Sigmoid colon (tissue), 7 donors: ENCODE measurements around the gene DIRAS1. TPM values are rescaled to one million over a fixed set of nuclear protein-coding genes. Genes with fewer than 3 reads are reported as not detected.

Experiments
- DNase-seq: peaks from one replicate; pipeline ENCODE4 v3.0.0-alpha.2; 2019
- H3K27ac ChIP-seq, 4 donors: fragments of 200-600 bp; sonication (generic); one replicate each; pipeline ENCODE4 v1.5.1; 2016 to 2019; ENCODE audit warnings: mild to moderate bottlenecking in 1 of 4
- H3K27me3 ChIP-seq, 3 donors: fragments of 200-600 bp; sonication (generic); one replicate each; pipeline ENCODE4 v1.5.1; 2019; ENCODE audit warnings: mild to moderate bottlenecking in 1 of 3
- H3K36me3 ChIP-seq, 4 donors: fragments of 200-600 bp; sonication (generic); one replicate each; pipeline ENCODE4 v1.5.1; 2016 to 2019
- H3K4me1 ChIP-seq, 4 donors: fragments of 200-600 bp; sonication (generic); one replicate each; pipeline ENCODE4 v1.5.1; 2017 to 2019
- H3K4me3 ChIP-seq, 4 donors: fragments of 200-600 bp; sonication (generic); one replicate each; pipeline ENCODE4 v1.5.1; 2017 to 2019; ENCODE audit warnings: mild to moderate bottlenecking in 2 of 4, moderate library complexity in 1 of 4
- H3K9me3 ChIP-seq, 4 donors: fragments of 200-600 bp in 3 of 4; sonication (generic) in 3 of 4; one replicate each; pipeline versions ENCODE4 v1.5.1 to v1.6.1; 2013 to 2019
- CTCF ChIP-seq, 4 experiments: fragments of 450-650 bp in 3 of 4; fragments of 200-600 bp in 1 of 4; IDR thresholded peaks; one replicate each; pipeline ENCODE4 v1.5.1; 2016 to 2019; ENCODE audit warnings: antibody characterized with exemption in 4 of 4, mild to moderate bottlenecking in 3 of 4, moderate library complexity in 2 of 4
- EP300 ChIP-seq, 4 donors: sonication (generic); formaldehyde crosslinking; IDR thresholded peaks; one replicate each; pipeline ENCODE4 v1.6.1; 2017; ENCODE audit warnings: antibody characterized with exemption in 4 of 4
- POLR2A ChIP-seq, 2 donors: fragments of 450-650 bp; IDR thresholded peaks; one replicate each; pipeline ENCODE4 v1.6.1; 2016; ENCODE audit warnings: antibody characterized with exemption in 2 of 2, mild to moderate bottlenecking in 2 of 2, moderate library complexity in 2 of 2
- POLR2AphosphoS5 ChIP-seq, 4 donors: sonication (generic); formaldehyde crosslinking; IDR thresholded peaks; one replicate each; pipeline ENCODE4 v1.6.1; 2017; ENCODE audit warnings: antibody characterized with exemption in 4 of 4
- WGBS, 2 donors: extraction: QIAGEN DNeasy Blood & Tissue Kit; methylation state at CpG; one replicate each; pipeline ENCODE4 v1.1.7; 2013; 5-methylcytosine and 5-hydroxymethylcytosine counted together
- intact Hi-C: fragments of 100-400 bp; cut with DNase I; formaldehyde crosslinking; loops from one replicate; pipeline ENCODE4 v1.15.1; 2023
- polyA plus RNA-seq, 3 donors: library from polyadenylated mRNA; stranded (reverse); fragments of 200-250 nt; gene quantifications; one replicate each; pipeline ENCODE4 v1.2.3, GENCODE V29; 2013
- total RNA-seq, 4 donors: library from RNA; depleted of rRNA; stranded (reverse); fragments of >200 nt; gene quantifications; one replicate each; pipeline ENCODE4 v1.1.0, GENCODE V29; 2016
- donor health status: healthy with polysubstance abuse.
- donor health status: Bipolar disorder and iron deficiency.
- donor health status: healthy.

Gene DIRAS1
- total and polyA plus RNA-seq, 7 donors: 0.33 to 2.2 (median 1.4) TPM

DNA sequence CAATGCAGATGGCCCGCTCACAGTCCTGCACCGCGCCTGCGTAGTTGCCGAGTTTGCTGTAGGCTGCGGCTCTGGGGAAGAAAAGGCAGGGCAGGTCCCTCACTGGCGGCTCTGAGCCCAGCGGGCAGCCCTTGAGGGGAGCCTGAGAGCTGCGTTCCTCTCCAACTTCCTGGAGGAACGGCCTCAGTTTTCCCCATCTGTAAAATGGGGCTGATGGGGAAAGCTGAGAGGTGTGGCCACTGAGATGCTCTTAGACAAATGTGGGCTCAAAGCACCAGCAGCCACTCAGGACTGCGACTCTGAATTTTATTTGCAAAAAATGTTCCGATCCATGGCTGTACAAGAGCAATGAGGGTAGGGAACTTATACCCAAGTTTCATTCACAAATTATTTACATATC lies 42.5 kb upstream of the DIRAS1 start:
- no peaks in the 10 kb centered on the region for H3K9me3 ChIP-seq
- peaks cover 0 to under 1% (median 0%) of the 10 kb centered on the region in 4 donors for H3K4me1 ChIP-seq
- no peak overlapping the region for H3K27ac ChIP-seq
- WGBS, 2 donors: 97% methylated on average over 12 of the region's 12 CpGs
- no peaks in the 10 kb centered on the region for H3K27me3 ChIP-seq
- intact Hi-C loops: no loop called here
- DNase-seq: no peak
- TF ChIP-seq POLR2AphosphoS5 (IDR thresholded peaks at IDR 0.05): no peak
- peaks cover 45 to 97% (median 66%) of the 10 kb centered on the region in 4 donors for H3K36me3 ChIP-seq
- no peak overlapping the region for H3K4me3 ChIP-seq

DNA sequence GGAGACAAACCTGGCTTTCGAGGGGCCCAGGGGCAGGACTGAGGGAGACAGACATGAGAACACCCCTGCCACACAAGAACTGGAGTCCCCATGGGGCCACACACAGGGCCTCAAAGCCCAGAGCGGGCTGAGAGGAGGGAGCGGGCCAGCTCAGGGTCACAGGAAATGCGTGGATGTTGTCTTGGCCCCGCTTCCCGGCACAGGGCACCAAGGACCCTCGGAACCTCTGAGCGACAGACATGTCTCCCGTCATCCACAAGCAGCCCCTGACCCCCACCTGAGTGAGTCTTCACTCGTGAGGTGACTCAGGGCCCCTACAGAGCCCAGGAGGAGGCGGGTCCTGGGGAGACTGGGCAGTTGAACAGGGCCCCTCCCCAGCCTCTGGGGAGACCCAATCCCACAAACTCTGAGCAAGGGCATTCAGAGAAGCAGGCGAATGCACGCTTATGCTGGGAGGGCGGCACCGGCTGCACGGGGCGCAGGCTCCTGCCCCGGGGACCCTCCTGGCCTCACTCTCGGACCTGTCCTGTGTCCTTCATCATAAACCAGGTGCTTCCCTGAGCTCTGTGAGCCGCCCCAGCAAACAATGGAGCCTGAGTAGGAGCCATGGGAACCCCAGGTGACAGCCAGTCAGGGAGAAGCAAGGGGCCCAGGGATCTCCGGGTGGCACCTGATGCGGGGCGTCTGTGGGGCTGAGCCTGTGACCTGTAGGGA lies 41.8 kb upstream of the DIRAS1 start:
- WGBS, 2 donors: 97% methylated on average over 23 of the region's 23 CpGs
- H3K4me1 ChIP-seq: no peaks in the 10 kb centered on the region
- peaks cover 45 to 97% (median 64%) of the 10 kb centered on the region in 4 donors for H3K36me3 ChIP-seq
- no peaks in the 10 kb centered on the region for H3K9me3 ChIP-seq
- H3K4me3 ChIP-seq: no peak overlapping the region
- no peak overlapping the region for H3K27ac ChIP-seq
- intact Hi-C loops: no loop called here
- no peak for DNase-seq
- H3K27me3 ChIP-seq: no peaks in the 10 kb centered on the region
- TF ChIP-seq EP300 (IDR thresholded peaks at IDR 0.05) (no peak), POLR2AphosphoS5 (IDR thresholded peaks at IDR 0.05) (no peak), POLR2A (IDR thresholded peaks at IDR 0.05) (no peak), CTCF (IDR thresholded peaks at IDR 0.05) (no peak)

DNA sequence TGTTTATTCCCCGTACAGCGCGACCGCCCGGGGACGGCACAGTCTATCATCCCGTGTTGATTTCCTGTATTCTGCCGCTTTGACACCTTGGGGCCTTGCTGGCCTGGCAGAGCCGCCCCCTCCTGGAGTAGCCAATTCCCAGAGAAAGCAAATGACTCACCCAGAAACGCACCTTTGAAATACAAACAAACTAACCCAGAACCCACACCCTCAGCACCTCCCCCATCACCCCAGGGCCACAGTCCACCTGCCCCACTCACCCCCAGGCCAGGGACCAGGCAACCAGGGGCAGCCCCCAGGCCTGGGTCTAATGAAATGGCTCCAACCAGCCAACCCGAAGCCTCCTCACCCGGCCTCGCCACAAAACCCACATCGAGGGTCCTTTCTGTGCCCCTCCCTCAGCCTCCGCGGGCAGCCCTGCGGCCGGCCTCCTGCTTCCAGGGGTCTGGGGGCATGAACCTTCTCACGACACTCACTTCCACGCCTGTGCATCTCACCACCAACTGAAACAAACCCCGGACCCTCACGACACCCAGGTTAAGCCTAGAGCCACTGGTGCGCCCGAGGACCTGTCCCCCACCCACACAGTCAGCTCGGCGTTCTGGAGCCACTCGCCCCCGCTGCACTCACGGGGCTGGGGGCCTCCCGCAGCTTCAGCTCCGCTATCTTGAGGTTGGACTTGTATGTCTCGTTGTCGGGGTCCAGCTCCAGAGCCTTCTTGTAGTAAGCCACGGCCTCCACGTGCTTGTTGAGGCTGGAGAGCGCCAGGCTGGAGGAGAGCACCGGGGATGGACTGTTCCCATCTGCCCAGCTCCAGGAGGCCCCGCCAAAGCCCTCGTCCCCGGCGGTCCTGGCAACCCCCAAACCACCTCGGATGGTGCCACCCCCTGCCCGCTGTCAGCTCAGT lies 41.0 kb upstream of the DIRAS1 start:
- Histone ChIP-seq H3K27ac (no peak overlapping the region), H3K4me3 (no peak overlapping the region), H3K27me3 (no peaks in the 10 kb centered on the region), H3K36me3 (peaks cover 47 to 97% (median 66%) of the 10 kb centered on the region in 4 donors), H3K9me3 (no peaks in the 10 kb centered on the region), H3K4me1 (no peaks in the 10 kb centered on the region)
- DNase-seq: no peak
- intact Hi-C loops: no loop called here
- TF ChIP-seq POLR2AphosphoS5 (IDR thresholded peaks at IDR 0.05) (no peak), POLR2A (IDR thresholded peaks at IDR 0.05) (no peak), EP300 (IDR thresholded peaks at IDR 0.05) (no peak), CTCF (IDR thresholded peaks at IDR 0.05) (no peak)
- 94 to 96% methylated on average over 43 of the region's 43 CpGs for WGBS, 2 donors

- no peaks in the 10 kb centered on the region for H3K4me1 ChIP-seq
- H3K36me3 ChIP-seq: peaks cover 50 to 97% (median 66%) of the 10 kb centered on the region in 4 donors
- H3K9me3 ChIP-seq: no peaks in the 10 kb centered on the region
- TF ChIP-seq POLR2AphosphoS5 (IDR thresholded peaks at IDR 0.05): no peak
- no peak for TF ChIP-seq CTCF (IDR thresholded peaks at IDR 0.05)
- H3K27me3 ChIP-seq: no peaks in the 10 kb centered on the region
- no peak for DNase-seq
- no peak overlapping the region for H3K4me3 ChIP-seq
- intact Hi-C loops: no loop called here
- H3K27ac ChIP-seq: no peak overlapping the region
- 96% methylated on average over 16 of the region's 16 CpGs for WGBS, 2 donors
Observed at GRCh38 chr19:2761309-2761677, 40.1 kb upstream of the DIRAS1 start.

- Histone ChIP-seq H3K27ac (no peak overlapping the region), H3K36me3 (peaks cover 48 to 97% (median 64%) of the 10 kb centered on the region in 4 donors), H3K27me3 (no peaks in the 10 kb centered on the region), H3K9me3 (no peaks in the 10 kb centered on the region), H3K4me1 (no peaks in the 10 kb centered on the region), H3K4me3 (no peak overlapping the region)
- no peak for DNase-seq
- 86 to 91% methylated on average over 7 of the region's 7 CpGs for WGBS, 2 donors
- no peak for TF ChIP-seq EP300 (IDR thresholded peaks at IDR 0.05)
- TF ChIP-seq CTCF (IDR thresholded peaks at IDR 0.05): no peak
- no peak for TF ChIP-seq POLR2A (IDR thresholded peaks at IDR 0.05)
- no peak for TF ChIP-seq POLR2AphosphoS5 (IDR thresholded peaks at IDR 0.05)
- intact Hi-C loops: no loop called here
Observed at GRCh38 chr19:2759965-2760364, 38.8 kb upstream of the DIRAS1 start.
